ENCODE results near the gene ZNF444. TPM values are rescaled to one million over a fixed set of nuclear protein-coding genes. Genes with fewer than 3 reads are reported as not detected.
"Not testable (repeated sequence)": the region's sequence is repeated elsewhere in the genome, so short reads cannot be mapped to it uniquely, and the experiment has no call there.

ZNF444 gene
- total and polyA plus RNA-seq, 8 donors, result 35.4 to 52.3 (median 42.6) TPM

DNA sequence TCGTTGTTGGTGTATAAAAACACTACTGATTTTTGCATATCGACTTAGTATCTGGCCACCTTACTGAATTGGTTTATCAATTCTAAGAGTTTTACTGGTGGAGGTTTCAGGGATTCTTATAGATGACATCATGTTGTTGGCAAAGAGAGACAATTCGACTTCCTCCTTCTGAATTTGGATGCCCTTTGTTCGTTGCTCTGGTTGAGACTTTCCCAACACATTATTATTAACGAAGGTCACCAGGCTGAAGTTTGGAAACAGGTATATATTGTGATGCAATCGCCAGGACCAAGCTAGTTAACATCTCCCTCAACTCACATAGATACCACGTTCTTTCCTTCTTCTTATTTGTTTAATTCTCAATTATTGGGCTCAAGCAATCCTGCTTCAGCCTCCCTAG is 58.6 kb downstream of the ZNF444 start:
- DNase-seq, result no peak
- Histone ChIP-seq H3K4me3 (no peak overlapping the region), H3K9me3 (no peaks in the 10 kb centered on the region), H3K36me3 (no peaks in the 10 kb centered on the region), H3K4me1 (no peaks in the 10 kb centered on the region), H3K27ac (no peak overlapping the region), H3K27me3 (peaks cover 0 to 12% of the 10 kb centered on the region in 2 donors)
- intact Hi-C loops (cut with DNase I), result no loop called here
- TF ChIP-seq, protein P1, sequence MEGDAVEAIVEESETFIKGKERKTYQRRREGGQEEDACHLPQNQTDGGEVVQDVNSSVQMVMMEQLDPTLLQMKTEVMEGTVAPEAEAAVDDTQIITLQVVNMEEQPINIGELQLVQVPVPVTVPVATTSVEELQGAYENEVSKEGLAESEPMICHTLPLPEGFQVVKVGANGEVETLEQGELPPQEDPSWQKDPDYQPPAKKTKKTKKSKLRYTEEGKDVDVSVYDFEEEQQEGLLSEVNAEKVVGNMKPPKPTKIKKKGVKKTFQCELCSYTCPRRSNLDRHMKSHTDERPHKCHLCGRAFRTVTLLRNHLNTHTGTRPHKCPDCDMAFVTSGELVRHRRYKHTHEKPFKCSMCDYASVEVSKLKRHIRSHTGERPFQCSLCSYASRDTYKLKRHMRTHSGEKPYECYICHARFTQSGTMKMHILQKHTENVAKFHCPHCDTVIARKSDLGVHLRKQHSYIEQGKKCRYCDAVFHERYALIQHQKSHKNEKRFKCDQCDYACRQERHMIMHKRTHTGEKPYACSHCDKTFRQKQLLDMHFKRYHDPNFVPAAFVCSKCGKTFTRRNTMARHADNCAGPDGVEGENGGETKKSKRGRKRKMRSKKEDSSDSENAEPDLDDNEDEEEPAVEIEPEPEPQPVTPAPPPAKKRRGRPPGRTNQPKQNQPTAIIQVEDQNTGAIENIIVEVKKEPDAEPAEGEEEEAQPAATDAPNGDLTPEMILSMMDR (IDR thresholded peaks at IDR 0.05), result no peak
- ATAC-seq, result no peak

DNA sequence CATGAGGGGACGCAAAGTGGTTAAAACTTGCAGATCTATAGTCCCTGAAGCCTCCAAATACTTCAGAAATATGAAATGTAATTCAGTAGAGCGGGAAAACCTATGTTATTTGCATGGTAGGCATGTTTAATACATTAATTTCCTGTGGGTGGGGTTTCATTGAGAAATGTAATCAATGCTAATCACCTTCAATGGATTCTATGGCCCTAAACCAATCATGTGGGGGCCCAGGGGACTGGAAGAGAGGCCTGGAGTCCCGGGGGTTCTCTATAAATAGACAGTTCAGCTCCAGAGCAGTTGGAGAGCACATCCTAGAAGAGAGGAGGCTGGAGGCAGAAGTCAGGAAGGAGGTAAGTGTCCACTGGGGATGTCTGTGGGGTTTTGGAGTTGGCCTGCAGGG is 60.9 kb downstream of the ZNF444 start, which contains the start of gene ZSCAN5C:
Gene ZSCAN5C (plus strand): TSS at position 301 of the 400 bp plus-strand sequence. CDS start 3,641 bp downstream, outside the sequence.
- intact Hi-C loops (cut with DNase I), result no loop called here
- H3K27me3 ChIP-seq, result peaks cover 0 to 7% of the 10 kb centered on the region in 2 donors
- H3K9me3 ChIP-seq, result no peaks in the 10 kb centered on the region
- no peak within 1 kb of the TSS for H3K27ac ChIP-seq
- TF ChIP-seq, protein P1 (IDR thresholded peaks at IDR 0.05), result no peak
- H3K4me3 ChIP-seq, result no peak within 1 kb of the TSS
- no peaks in the 10 kb centered on the region for H3K36me3 ChIP-seq
- ATAC-seq (no peak), DNase-seq (no peak)
- H3K4me1 ChIP-seq, result no peaks in the 10 kb centered on the region

DNA sequence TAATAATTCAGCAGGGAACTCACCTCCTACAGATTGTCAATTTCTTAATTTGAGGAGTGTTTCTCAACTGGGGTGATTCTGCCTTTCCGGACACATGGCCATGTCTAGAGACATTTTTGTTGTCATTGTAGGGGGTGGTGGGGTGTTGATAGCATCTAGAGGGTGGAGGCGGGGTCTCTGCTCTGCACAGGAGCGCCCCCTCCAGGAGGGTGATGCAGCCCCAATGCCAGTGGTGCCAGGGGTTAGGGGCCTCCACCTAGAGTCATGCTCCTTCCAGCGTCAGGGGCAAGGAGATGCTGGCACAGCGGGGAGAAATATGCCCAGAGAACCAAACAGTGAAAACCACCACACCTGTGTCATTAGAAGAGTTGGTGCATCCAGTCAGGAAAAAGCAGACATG is 66.5 kb downstream of the ZNF444 start:
- ATAC-seq; DNase-seq; H3K4me1 ChIP-seq; H3K27me3 ChIP-seq; H3K9me3 ChIP-seq; H3K4me3 ChIP-seq; H3K36me3 ChIP-seq; H3K27ac ChIP-seq; intact Hi-C loops (cut with DNase I): not testable (repeated sequence)

DNA sequence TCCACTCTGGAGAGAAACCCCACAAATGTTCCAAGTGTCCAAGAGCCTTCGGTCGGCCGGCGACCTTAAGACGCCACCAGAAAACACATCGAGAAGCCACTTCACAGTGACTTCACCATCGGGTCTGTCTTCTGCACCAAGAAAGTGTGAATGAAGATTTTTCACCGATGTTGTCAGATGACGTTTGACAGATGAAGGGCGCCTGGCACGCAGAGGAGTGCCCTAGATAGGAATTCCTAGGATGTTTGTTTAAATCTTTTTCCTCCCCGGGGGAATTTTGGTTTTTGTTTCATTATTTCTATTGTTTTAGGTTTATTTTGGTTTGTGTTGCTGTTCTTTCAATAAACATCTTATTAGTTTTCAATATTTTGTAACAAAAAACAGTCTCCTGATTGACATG is 68.0 kb downstream of the ZNF444 start:
- Histone ChIP-seq H3K36me3 (no peaks in the 10 kb centered on the region), H3K27me3 (peaks cover 0 to 13% of the 10 kb centered on the region in 2 donors), H3K4me3 (no peak overlapping the region), H3K4me1 (no peaks in the 10 kb centered on the region), H3K27ac (no peak overlapping the region), H3K9me3 (no peaks in the 10 kb centered on the region)
- no peak for DNase-seq
- TF ChIP-seq, protein P1 (IDR thresholded peaks at IDR 0.05), result no peak
- no peak for ATAC-seq
- intact Hi-C loops (cut with DNase I), result no loop called here

DNA sequence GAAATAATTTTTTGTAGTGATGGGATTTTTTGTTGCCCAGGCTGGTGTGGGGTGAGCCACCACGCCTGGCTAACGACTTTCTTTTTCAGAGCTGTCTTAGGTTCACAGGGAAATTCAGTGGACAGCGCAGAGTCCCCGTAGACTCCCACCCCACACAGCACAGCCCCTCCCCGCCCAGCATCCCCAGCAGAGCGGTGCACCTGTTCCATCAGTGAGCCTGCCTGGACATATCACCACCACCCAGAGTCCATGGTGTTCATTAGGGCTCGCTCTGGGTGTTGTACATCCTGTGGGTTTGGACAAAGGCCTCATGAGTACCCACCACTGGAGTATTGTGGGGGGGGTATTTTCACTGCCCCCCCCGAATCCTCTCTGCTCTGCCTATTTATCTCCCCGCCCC is 68.9 kb downstream of the ZNF444 start:
- intact Hi-C loops (cut with DNase I); H3K4me1 ChIP-seq; ATAC-seq; H3K4me3 ChIP-seq; H3K27ac ChIP-seq; H3K36me3 ChIP-seq; DNase-seq; H3K9me3 ChIP-seq: not testable (repeated sequence)
- H3K27me3 ChIP-seq, result peaks cover 0 to 22% of the 10 kb centered on the region in 2 donors

Other genes with a start within 250 kb of the ZNF444 start
- not detected for gene NLRP13, start 209.0 kb upstream of the ZNF444 start, total RNA-seq
- gene NLRP13, start 209.0 kb upstream of the ZNF444 start, polyA plus RNA-seq (ENCODE audit: insufficient read length in 6 of 6), result not detected
- not detected for gene NLRP8, start 193.5 kb upstream of the ZNF444 start, total RNA-seq
- gene NLRP8, start 193.5 kb upstream of the ZNF444 start, polyA plus RNA-seq (ENCODE audit: insufficient read length in 6 of 6), result under 1 TPM in 1 of 6 donors, not detected in 5; 0.04 TPM
- not detected for gene NLRP5, start 154.5 kb upstream of the ZNF444 start, total RNA-seq
- not detected for gene NLRP5, start 154.5 kb upstream of the ZNF444 start, polyA plus RNA-seq (ENCODE audit: insufficient read length in 6 of 6)
- 10 to 100 TPM; 26.4 to 44.6 TPM for gene ZNF787, start 20.0 kb upstream of the ZNF444 start, total RNA-seq
- gene ZNF787, start 20.0 kb upstream of the ZNF444 start, polyA plus RNA-seq (ENCODE audit: insufficient read length in 6 of 6), result 10 to 100 TPM; 11.0 to 22.5 (median 16.1) TPM
- not detected for gene GALP, start 34.7 kb downstream of the ZNF444 start, total RNA-seq
- not detected for gene GALP, start 34.7 kb downstream of the ZNF444 start, polyA plus RNA-seq (ENCODE audit: insufficient read length in 6 of 6)
- gene ZSCAN5B, start 56.5 kb downstream of the ZNF444 start, total RNA-seq, result not detected
- gene ZSCAN5B, start 56.5 kb downstream of the ZNF444 start, polyA plus RNA-seq (ENCODE audit: insufficient read length in 6 of 6), result under 1 TPM in 4 of 6 donors, not detected in 2; 0.14 to 0.22 (median 0.21) TPM
- gene ZSCAN5C, start 61.0 kb downstream of the ZNF444 start, total RNA-seq, result not detected
- gene ZSCAN5C, start 61.0 kb downstream of the ZNF444 start, polyA plus RNA-seq (ENCODE audit: insufficient read length in 6 of 6), result not detected
- gene EDDM13, start 131.5 kb downstream of the ZNF444 start, total RNA-seq, result not detected
- 10 to 100 TPM in 1 of 6 donors, 1 to 10 TPM in 5; 4.1 to 10.1 (median 6.2) TPM for gene EDDM13, start 131.5 kb downstream of the ZNF444 start, polyA plus RNA-seq (ENCODE audit: insufficient read length in 6 of 6)
- gene ZSCAN5A, start 173.6 kb downstream of the ZNF444 start, total RNA-seq, result 10 to 100 TPM in 1 of 2 donors, 1 to 10 TPM in 1; 6.8 to 16.7 TPM
- 10 to 100 TPM; 14.5 to 21.8 (median 17.2) TPM for gene ZSCAN5A, start 173.6 kb downstream of the ZNF444 start, polyA plus RNA-seq (ENCODE audit: insufficient read length in 6 of 6)